Uterus (tissue), 4 donors: ENCODE measurements around the gene NEDD4L. TPM values are rescaled to one million over a fixed set of nuclear protein-coding genes. Genes with fewer than 3 reads are reported as not detected.

Experiments
- DNase-seq, 2 donors: peaks; one replicate each; pipeline ENCODE4 v3.0.0-alpha.2; 2019 to 2020
- H3K27ac ChIP-seq, 2 donors: fragments of 200-600 bp; sonication (generic); 1 replicate in 1 of 2; 2 replicates in 1 of 2; pipeline ENCODE4 v1.5.1; 2016 to 2018
- H3K27me3 ChIP-seq, 2 donors: fragments of 200-600 bp; sonication (generic); one replicate each; pipeline ENCODE4 v1.5.1; 2018 to 2019; ENCODE audit warnings: control low read depth in 1 of 2
- H3K36me3 ChIP-seq, 2 donors: fragments of 200-600 bp; sonication (generic); one replicate each; pipeline ENCODE4 v1.5.1; 2019; ENCODE audit warnings: control low read depth in 1 of 2
- H3K4me1 ChIP-seq, 2 donors: fragments of 200-600 bp; sonication (generic); one replicate each; pipeline ENCODE4 v1.5.1; 2018 to 2019; ENCODE audit warnings: control low read depth in 1 of 2
- H3K4me3 ChIP-seq, 2 donors: fragments of 200-600 bp; sonication (generic); 1 replicate in 1 of 2; 2 replicates in 1 of 2; pipeline ENCODE4 v1.5.1; 2018 to 2019; ENCODE audit warnings: mild to moderate bottlenecking in 1 of 2
- H3K9me3 ChIP-seq, 2 donors: fragments of 200-600 bp; sonication (generic); one replicate each; pipeline ENCODE4 v1.5.1; 2019; ENCODE audit warnings: control low read depth in 1 of 2
- POLR2A ChIP-seq, 2 donors: fragments of 450-650 bp; IDR thresholded peaks; one replicate each; pipeline ENCODE4 v1.6.1; 2016; ENCODE audit warnings: antibody characterized with exemption in 2 of 2, mild to moderate bottlenecking in 1 of 2, moderate library complexity in 1 of 2
- intact Hi-C: fragments of 100-400 bp; cut with DNase I; formaldehyde crosslinking; loops from one replicate; pipeline ENCODE4 v1.15.1; 2023; ENCODE audit warnings: low total_unique reads
- total RNA-seq, 4 donors: library from RNA; depleted of rRNA in 3 of 4; stranded (reverse); fragments of >200 nt in 3 of 4; gene quantifications; one replicate each; pipeline versions ENCODE4 v1.1.0 to v1.2.4, GENCODE V29; 2014 to 2023
- TF ChIP-seq, protein P1 (sequence below), 4 experiments: fragments of 200-600 bp in 2 of 4; fragments of 450-650 bp in 2 of 4; sonication (generic) in 2 of 4; IDR thresholded peaks; one replicate each; pipeline ENCODE4 v1.5.1; 2016 to 2019; ENCODE audit warnings: antibody characterized with exemption in 4 of 4, mild to moderate bottlenecking in 2 of 4, moderate library complexity in 1 of 4
- donor health status: DM: yes; HTN: yes; CAD: no.

The NEDD4L gene
- total RNA-seq, 4 donors from 2014 or later = 6.2 to 45.9 (median 32.3) TPM

DNA sequence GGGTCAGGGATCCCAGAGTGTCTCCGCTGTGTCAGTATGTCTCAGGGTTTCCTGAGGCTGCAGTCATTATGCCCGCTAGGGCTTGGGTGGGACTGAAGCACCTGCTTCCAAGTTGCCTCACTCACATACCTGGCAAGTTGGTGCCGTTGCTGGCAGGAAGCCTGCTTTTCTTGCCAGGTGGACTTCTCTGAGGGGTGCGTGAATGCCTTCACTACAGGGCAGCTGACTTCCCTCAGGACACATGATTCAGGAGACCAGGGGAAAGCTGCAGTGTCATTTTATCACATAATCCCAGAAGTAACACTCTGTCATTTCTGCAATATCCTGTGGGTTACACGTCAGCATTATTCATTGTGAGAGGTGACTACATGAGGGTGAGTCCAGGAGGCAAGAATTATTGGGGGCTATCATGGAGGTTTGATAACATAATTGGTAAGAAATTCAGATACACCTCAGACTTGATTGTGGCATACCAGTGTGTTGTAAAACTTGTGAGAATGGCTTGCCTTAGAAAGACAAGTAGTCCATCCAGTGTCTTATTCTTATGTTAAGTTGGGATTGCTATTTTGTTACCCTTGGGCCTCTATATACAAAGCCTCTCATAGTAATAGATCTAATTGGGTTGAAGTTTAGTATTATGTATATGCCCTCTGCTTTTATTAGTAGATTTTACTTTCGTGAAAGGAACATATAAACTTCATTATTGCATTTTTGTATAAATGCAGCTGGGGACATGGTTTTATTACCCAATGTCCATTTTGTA is 44.1 kb downstream of the NEDD4L start:
- no peak overlapping the region for H3K27ac ChIP-seq
- TF ChIP-seq POLR2A (IDR thresholded peaks at IDR 0.05) = no peak
- TF ChIP-seq, protein P1, sequence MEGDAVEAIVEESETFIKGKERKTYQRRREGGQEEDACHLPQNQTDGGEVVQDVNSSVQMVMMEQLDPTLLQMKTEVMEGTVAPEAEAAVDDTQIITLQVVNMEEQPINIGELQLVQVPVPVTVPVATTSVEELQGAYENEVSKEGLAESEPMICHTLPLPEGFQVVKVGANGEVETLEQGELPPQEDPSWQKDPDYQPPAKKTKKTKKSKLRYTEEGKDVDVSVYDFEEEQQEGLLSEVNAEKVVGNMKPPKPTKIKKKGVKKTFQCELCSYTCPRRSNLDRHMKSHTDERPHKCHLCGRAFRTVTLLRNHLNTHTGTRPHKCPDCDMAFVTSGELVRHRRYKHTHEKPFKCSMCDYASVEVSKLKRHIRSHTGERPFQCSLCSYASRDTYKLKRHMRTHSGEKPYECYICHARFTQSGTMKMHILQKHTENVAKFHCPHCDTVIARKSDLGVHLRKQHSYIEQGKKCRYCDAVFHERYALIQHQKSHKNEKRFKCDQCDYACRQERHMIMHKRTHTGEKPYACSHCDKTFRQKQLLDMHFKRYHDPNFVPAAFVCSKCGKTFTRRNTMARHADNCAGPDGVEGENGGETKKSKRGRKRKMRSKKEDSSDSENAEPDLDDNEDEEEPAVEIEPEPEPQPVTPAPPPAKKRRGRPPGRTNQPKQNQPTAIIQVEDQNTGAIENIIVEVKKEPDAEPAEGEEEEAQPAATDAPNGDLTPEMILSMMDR (IDR thresholded peaks at IDR 0.05) = no peak
- intact Hi-C loops = no loop called here
- no peaks in the 10 kb centered on the region for H3K9me3 ChIP-seq
- H3K4me1 ChIP-seq = no peaks in the 10 kb centered on the region
- H3K4me3 ChIP-seq = no peak overlapping the region
- no peak for DNase-seq
- H3K36me3 ChIP-seq = no peaks in the 10 kb centered on the region
- H3K27me3 ChIP-seq = no peaks in the 10 kb centered on the region

DNA sequence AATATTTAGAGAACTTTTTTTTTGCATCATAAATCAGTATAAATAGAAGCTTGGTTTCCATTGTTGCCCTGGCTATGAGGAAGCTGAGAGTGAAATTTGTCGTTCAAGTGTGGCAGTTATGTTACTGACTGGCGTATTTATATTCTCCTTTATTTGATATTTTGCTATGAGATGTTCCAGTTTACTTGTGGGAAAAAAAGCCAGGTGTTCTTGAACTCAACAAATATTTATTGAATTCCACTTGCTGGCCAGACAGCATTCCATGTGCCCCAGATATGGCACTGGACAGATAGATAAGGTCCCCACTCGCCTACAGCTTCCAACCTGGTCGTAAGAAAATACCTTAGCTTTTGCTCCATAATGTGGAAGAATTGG is 44.7 kb downstream of the NEDD4L start:
- no peak for DNase-seq
- Histone ChIP-seq H3K4me3 (no peak overlapping the region), H3K36me3 (no peaks in the 10 kb centered on the region), H3K27ac (no peak overlapping the region), H3K27me3 (no peaks in the 10 kb centered on the region), H3K4me1 (no peaks in the 10 kb centered on the region), H3K9me3 (no peaks in the 10 kb centered on the region)
- intact Hi-C loops = no loop called here
- no peak for TF ChIP-seq POLR2A (IDR thresholded peaks at IDR 0.05)
- TF ChIP-seq, protein P1 (IDR thresholded peaks at IDR 0.05) = no peak

DNA sequence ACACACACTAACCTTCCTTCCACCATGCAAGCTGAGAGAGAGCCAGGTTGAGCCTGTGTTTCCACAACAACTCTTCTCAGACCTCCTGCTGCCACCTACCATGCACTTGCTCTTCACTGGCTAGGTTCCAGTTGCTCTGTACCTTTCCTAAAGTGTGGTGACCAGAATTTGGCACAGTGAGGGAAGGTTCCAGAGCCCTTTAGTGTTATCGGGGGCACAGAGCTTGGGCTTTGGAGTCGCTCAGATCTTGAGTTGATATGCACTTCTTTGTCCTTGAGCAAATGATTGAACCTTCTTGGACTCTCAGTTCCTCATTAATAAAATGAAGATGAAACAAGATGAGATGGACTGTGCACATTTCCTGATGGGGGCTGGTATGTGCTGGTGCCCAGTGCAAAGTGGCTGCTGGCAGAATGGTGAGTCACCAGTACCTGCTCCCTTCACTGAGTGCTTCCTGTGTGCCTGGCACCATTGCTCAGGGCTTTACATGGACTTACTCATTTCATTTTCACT is 47.1 kb downstream of the NEDD4L start:
- Histone ChIP-seq H3K27me3 (no peaks in the 10 kb centered on the region), H3K4me3 (no peak overlapping the region), H3K36me3 (no peaks in the 10 kb centered on the region), H3K9me3 (no peaks in the 10 kb centered on the region), H3K27ac (no peak overlapping the region), H3K4me1 (no peaks in the 10 kb centered on the region)
- no peak for DNase-seq
- TF ChIP-seq, protein P1 (IDR thresholded peaks at IDR 0.05) = no peak
- TF ChIP-seq POLR2A (IDR thresholded peaks at IDR 0.05) = no peak
- intact Hi-C loops = no loop called here

DNA sequence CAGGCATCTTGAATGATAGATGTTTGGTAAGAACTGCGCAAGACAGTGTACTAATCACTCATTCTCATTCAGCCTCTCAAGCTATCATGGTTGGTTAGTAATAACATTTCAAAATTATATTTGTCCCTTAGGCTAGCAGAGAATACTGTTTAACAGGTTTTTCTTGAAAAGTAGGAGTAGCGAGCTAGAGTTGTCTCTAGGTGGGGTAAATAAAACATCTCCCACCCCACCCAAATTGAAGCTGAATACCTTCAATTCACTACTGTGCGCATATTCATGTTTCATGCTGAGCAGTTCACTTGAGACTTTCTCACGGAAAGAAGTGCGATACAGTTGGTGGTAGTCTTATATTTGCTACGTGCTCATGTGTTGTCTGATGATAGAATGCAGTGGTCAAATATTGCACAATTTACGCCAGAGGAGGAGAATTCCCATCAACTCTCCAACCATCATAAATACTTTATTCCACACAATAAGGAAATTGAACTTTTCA is 49.3 kb downstream of the NEDD4L start:
- H3K36me3 ChIP-seq = no peaks in the 10 kb centered on the region
- intact Hi-C loops = no loop called here
- H3K27ac ChIP-seq = no peak overlapping the region
- no peaks in the 10 kb centered on the region for H3K4me1 ChIP-seq
- H3K4me3 ChIP-seq = no peak overlapping the region
- H3K27me3 ChIP-seq = no peaks in the 10 kb centered on the region
- H3K9me3 ChIP-seq = no peaks in the 10 kb centered on the region
- DNase-seq = no peak
- TF ChIP-seq POLR2A (IDR thresholded peaks at IDR 0.05) = no peak
- TF ChIP-seq, protein P1 (IDR thresholded peaks at IDR 0.05) = no peak

DNA sequence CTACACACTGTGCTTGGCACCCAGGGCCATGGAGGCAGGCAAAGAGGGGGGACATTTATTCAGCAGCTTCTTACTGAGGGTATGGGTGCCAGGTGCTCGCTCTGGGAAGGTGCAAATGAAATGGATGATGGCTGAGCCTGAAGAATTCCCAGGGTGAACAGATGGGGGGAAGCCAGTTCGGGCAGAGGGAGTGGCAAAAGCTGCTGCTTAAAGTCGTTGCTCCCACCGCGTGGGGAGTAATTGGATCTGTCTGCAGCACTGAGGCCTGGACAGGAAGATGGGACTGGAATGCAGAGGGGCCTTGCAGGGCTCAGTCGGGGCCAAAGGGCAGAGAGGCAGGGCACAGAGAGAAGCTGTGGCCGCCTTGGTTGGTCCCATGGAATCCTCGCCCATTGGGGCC is 51.2 kb downstream of the NEDD4L start:
- Histone ChIP-seq H3K4me1 (no peaks in the 10 kb centered on the region), H3K36me3 (no peaks in the 10 kb centered on the region), H3K4me3 (no peak overlapping the region), H3K27me3 (no peaks in the 10 kb centered on the region), H3K9me3 (no peaks in the 10 kb centered on the region), H3K27ac (no peak overlapping the region)
- TF ChIP-seq, protein P1 (IDR thresholded peaks at IDR 0.05) = no peak
- TF ChIP-seq POLR2A (IDR thresholded peaks at IDR 0.05) = no peak
- DNase-seq = no peak
- intact Hi-C loops = no loop called here
